ENCODE data around the gene ANKRD13B. TPM values are rescaled to one million over a fixed set of nuclear protein-coding genes. Genes with fewer than 3 reads are reported as not detected.

The ANKRD13B gene
- total RNA-seq, 2 donors from 2014 or later = 10.4 to 27.7 TPM

- Mint-ChIP-seq H3K4me1 (peaks cover 41% of the 10 kb centered on the region), H3K36me3 (ENCODE audit: low read depth) (peaks cover 5% of the 10 kb centered on the region), H3K4me3 (peak overlapping the region; percentile 80), H3K27me3 (no peaks in the 10 kb centered on the region), H3K9me3 (no peaks in the 10 kb centered on the region), H3K27ac (no peak overlapping the region)
- no peak for ATAC-seq (replicated peaks)
These were observed 28.0 kb downstream of the ANKRD13B start for GRCh38 chr17:29620779-29621500.

DNA sequence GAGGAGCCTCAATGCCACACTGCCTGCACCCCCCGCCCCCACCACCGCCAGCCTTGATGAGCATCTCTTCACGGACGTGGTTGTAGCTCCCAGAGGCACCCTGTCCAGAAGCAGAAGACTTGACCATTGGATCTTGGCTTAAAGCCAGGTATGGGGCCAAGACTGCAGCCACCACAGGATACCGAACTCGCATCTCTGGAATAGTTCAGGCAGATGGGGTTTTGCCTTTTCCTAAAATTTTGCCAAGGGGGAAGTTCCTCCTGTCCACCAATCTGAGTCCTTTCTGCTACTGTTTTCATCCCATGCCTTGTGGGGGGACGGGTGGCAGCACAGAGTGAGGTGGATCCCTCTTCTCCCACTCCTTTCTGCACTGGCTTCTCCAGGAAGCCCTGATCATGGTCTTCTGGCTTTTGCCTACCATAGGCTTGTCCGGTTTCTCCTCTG is 28.8 kb downstream of the ANKRD13B start:
- ATAC-seq (replicated peaks) = no peak
- H3K4me3 Mint-ChIP-seq = peak overlapping the region; percentile 80
- H3K9me3 Mint-ChIP-seq = no peaks in the 10 kb centered on the region
- peaks cover 5% of the 10 kb centered on the region for H3K36me3 Mint-ChIP-seq (ENCODE audit: low read depth)
- no peaks in the 10 kb centered on the region for H3K27me3 Mint-ChIP-seq
- peaks cover 37% of the 10 kb centered on the region for H3K4me1 Mint-ChIP-seq
- H3K27ac Mint-ChIP-seq = no peak overlapping the region

DNA sequence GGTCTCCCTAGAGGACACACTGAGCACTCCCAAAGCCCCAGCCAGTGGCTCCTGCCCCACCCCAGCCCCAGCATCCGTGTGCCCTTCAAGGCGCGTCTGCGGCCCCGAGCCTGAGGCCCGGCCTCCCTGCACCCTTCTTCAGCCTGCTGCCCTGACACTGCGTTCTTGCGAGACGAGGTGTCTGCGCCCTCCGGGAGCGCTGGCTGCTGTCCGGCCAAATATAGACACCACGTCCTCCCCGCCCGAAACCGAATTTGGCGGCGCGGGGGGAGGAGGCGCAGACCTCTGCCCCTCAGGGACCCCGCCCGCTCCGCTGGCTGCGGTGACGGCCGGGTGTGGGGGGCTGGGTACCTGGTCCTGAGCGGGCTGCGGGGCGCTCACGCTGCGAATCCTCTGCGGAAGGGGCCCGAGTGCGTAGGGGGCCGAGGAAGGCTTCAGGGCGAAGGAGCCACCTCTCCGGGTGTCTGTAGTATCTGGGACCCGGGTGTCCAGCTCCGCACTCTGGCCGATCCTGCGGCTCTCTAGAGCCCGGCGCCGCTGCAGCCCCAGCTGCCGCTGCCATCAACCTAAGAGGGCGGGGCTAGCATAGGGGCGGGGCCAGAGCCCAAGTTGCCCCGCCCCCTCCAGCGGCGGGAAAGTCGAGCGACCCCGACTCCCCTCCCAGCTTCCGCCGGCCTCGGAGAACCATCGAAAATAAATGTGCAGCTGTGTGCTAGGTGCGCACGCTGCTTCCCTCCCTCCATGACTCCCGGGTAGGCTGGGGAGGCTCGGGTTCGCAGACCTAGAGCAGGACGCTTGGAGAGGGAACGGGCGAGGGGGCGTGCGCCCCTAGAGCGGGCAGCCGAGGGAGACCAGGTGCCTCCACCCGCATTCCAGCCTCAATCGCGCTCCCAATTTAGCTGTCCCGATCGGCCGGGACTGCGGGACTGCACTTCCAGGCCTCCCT is 29.7 kb downstream of the ANKRD13B start, which contains the start of gene CORO6:
TSS of gene CORO6 (minus strand) at position 576 of the 946 bp plus-strand sequence. CDS start 1,491 bp downstream, outside the sequence.
- peak within 1 kb of the TSS; percentile 94 for H3K27ac Mint-ChIP-seq
- peaks cover 7% of the 10 kb centered on the region for H3K36me3 Mint-ChIP-seq (ENCODE audit: low read depth)
- ATAC-seq (replicated peaks) = peak; percentile 27
- no peaks in the 10 kb centered on the region for H3K27me3 Mint-ChIP-seq
- H3K4me3 Mint-ChIP-seq = peak within 1 kb of the TSS; percentile 80
- peaks cover 37% of the 10 kb centered on the region for H3K4me1 Mint-ChIP-seq
- H3K9me3 Mint-ChIP-seq = no peaks in the 10 kb centered on the region

DNA sequence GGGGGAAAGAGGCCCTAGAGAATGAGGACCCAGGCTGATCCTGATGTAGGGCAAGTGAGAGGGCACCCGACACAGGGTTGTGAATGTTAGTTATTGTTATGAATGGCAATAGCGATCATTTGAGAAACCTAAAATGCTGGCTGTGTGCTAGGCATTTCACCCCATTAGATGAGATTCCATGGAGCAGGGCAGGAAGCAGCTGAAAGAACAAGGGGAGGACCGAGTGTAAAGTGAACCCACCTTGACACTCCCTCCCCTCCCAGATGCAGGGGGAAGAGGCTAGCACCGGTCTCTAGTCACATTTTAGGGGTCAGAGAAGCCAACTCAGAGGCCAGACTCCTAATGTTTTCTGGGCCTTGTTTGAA is 30.3 kb downstream of the ANKRD13B start:
- H3K4me1 Mint-ChIP-seq = peaks cover 40% of the 10 kb centered on the region
- H3K9me3 Mint-ChIP-seq = no peaks in the 10 kb centered on the region
- H3K4me3 Mint-ChIP-seq = peak overlapping the region; percentile 80
- ATAC-seq (replicated peaks) = no peak
- no peaks in the 10 kb centered on the region for H3K27me3 Mint-ChIP-seq
- peaks cover 10% of the 10 kb centered on the region for H3K36me3 Mint-ChIP-seq (ENCODE audit: low read depth)
- H3K27ac Mint-ChIP-seq = peak overlapping the region; percentile 94

DNA sequence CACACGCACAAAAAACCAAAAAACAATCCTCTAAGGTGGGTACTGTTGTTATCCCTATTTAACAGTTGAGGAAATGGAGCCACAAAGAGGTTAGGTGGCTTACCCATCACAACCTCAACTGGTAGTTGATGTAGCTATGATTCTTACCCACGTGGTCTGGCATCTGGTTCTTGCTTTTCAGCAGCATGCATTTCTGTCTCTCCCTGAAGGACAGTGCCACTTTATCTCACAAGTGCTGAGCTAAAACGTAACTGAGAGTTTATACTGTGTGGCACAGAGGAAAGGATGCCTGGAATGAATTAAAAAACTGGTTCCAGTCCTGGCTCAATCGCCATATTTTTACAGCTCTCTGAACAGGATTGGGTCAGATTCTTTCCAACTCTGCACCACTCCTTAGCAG is 31.7 kb downstream of the ANKRD13B start:
- no peaks in the 10 kb centered on the region for H3K9me3 Mint-ChIP-seq
- peak overlapping the region; percentile 94 for H3K27ac Mint-ChIP-seq
- H3K4me1 Mint-ChIP-seq = peaks cover 49% of the 10 kb centered on the region
- H3K4me3 Mint-ChIP-seq = peak overlapping the region; percentile 80
- peak; percentile 71 for ATAC-seq (replicated peaks)
- H3K36me3 Mint-ChIP-seq (ENCODE audit: low read depth) = peaks cover 21% of the 10 kb centered on the region
- no peaks in the 10 kb centered on the region for H3K27me3 Mint-ChIP-seq

DNA sequence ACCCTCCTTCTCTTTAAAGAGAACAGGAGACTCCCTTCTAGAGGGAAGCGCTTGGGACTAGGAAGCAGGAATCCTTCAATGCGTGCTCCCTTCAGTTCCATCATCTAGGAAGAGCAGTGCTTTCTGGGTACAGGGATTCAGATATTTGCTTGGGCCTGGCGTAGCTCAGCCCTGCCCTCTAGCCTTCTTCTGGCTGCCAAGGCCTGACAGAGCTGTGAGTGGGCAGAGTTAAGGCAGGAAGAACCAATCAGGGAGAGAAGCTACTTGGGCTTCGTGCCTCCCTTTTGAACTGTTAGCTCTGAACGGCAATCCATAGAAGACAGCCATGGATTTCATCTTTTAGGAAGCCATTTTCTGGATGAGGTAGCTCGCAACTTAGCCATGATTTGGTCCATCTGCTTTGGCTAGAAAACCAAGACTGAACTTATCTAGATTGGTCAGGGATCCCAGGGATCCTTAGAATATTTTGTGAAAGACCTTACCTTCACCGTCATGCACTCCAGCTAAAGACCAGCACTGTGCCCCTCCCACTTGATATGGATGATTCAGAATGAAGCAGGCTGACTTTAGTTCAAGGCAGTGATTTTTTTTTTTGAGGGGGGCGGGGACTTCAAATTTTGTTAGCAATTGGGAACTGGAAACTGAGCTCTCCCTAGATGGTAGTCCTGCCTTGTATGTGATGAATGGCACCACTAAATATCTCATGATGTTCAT is 32.3 kb downstream of the ANKRD13B start:
- H3K27ac Mint-ChIP-seq = peak overlapping the region; percentile 94

GRCh38 chr17:29627951-29628350 is 35.0 kb downstream of the ANKRD13B start:
- peak overlapping the region; percentile 93 for H3K27ac Mint-ChIP-seq
- peaks cover 55% of the 10 kb centered on the region for H3K36me3 Mint-ChIP-seq (ENCODE audit: low read depth)
- no peak for ATAC-seq (replicated peaks)
- H3K4me3 Mint-ChIP-seq = no peak overlapping the region
- no peaks in the 10 kb centered on the region for H3K9me3 Mint-ChIP-seq
- peaks cover 50% of the 10 kb centered on the region for H3K4me1 Mint-ChIP-seq
- H3K27me3 Mint-ChIP-seq = no peaks in the 10 kb centered on the region

More for the DNA sequence above, 32.3 kb downstream of the ANKRD13B start:
- no peaks in the 10 kb centered on the region for H3K27me3 Mint-ChIP-seq
- peaks cover 27% of the 10 kb centered on the region for H3K36me3 Mint-ChIP-seq (ENCODE audit: low read depth)
- no peak for ATAC-seq (replicated peaks)
- H3K4me3 Mint-ChIP-seq = peak overlapping the region; percentile 80
- H3K9me3 Mint-ChIP-seq = no peaks in the 10 kb centered on the region
- H3K4me1 Mint-ChIP-seq = peaks cover 50% of the 10 kb centered on the region

GRCh38 chr17:29628644-29629043 is 35.7 kb downstream of the ANKRD13B start:
- Mint-ChIP-seq H3K9me3 (no peaks in the 10 kb centered on the region), H3K27ac (peak overlapping the region; percentile 93), H3K4me3 (peak overlapping the region; percentile 0), H3K27me3 (no peaks in the 10 kb centered on the region), H3K4me1 (peaks cover 43% of the 10 kb centered on the region), H3K36me3 (ENCODE audit: low read depth) (peaks cover 61% of the 10 kb centered on the region)
- no peak for ATAC-seq (replicated peaks)

DNA sequence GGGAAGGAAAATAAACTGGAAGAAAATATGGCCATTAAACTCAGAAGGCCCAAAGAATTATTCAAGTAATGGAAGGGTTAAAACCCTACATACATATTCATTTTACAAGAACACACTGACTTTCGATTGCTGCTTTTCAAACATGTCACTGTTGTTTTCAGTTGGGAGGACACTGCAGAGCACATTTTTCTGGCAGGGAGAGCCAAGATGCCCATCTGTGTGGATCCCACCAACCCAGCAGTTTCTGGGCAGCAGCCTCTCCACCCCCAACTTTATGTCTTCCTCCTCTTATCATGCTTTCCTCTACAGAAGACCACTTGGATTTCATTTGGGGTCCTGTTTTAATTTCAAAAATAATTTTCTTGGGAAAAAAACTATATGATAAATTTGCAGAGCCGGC is 36.9 kb downstream of the ANKRD13B start:
- Mint-ChIP-seq H3K4me1 (peaks cover 31% of the 10 kb centered on the region), H3K27me3 (no peaks in the 10 kb centered on the region), H3K36me3 (ENCODE audit: low read depth) (peaks cover 71% of the 10 kb centered on the region), H3K27ac (peak overlapping the region; percentile 93), H3K9me3 (no peaks in the 10 kb centered on the region), H3K4me3 (peak overlapping the region; percentile 0)
- ATAC-seq (replicated peaks) = no peak

- ATAC-seq (replicated peaks) = no peak
- Mint-ChIP-seq H3K36me3 (ENCODE audit: low read depth) (peaks cover 76% of the 10 kb centered on the region), H3K4me3 (no peak overlapping the region), H3K27me3 (no peaks in the 10 kb centered on the region), H3K4me1 (peaks cover 22% of the 10 kb centered on the region), H3K9me3 (no peaks in the 10 kb centered on the region), H3K27ac (peak overlapping the region; percentile 93)
These were observed 37.8 kb downstream of the ANKRD13B start for GRCh38 chr17:29630630-29631193.

GRCh38 chr17:29633886-29634285 is 41.0 kb downstream of the ANKRD13B start:
- Mint-ChIP-seq H3K27me3 (no peaks in the 10 kb centered on the region), H3K4me3 (no peak overlapping the region), H3K9me3 (no peaks in the 10 kb centered on the region), H3K4me1 (peaks cover 4% of the 10 kb centered on the region), H3K27ac (peak overlapping the region; percentile 3), H3K36me3 (ENCODE audit: low read depth) (peaks cover 79% of the 10 kb centered on the region)
- ATAC-seq (replicated peaks) = no peak

- Mint-ChIP-seq H3K4me1 (peaks cover 10% of the 10 kb centered on the region), H3K36me3 (ENCODE audit: low read depth) (peaks cover 52% of the 10 kb centered on the region), H3K4me3 (no peak overlapping the region), H3K9me3 (no peaks in the 10 kb centered on the region), H3K27me3 (no peaks in the 10 kb centered on the region), H3K27ac (peak overlapping the region; percentile 83)
- ATAC-seq (replicated peaks) = no peak
These were observed 47.5 kb downstream of the ANKRD13B start for GRCh38 chr17:29640413-29640812.

- H3K4me3 Mint-ChIP-seq = no peak overlapping the region
- peaks cover 10% of the 10 kb centered on the region for H3K4me1 Mint-ChIP-seq
- H3K27me3 Mint-ChIP-seq = no peaks in the 10 kb centered on the region
- H3K9me3 Mint-ChIP-seq = no peaks in the 10 kb centered on the region
- H3K36me3 Mint-ChIP-seq (ENCODE audit: low read depth) = peaks cover 52% of the 10 kb centered on the region
- peak overlapping the region; percentile 83 for H3K27ac Mint-ChIP-seq
- ATAC-seq (replicated peaks) = no peak
These were observed 48.2 kb downstream of the ANKRD13B start for GRCh38 chr17:29640981-29641642.

Data from activated T-helper 17 cell treated with anti-CD3 and anti-CD28 coated beads, Interleukin-2, amount 50 U/mL, for 72 hours (primary cell).